ENCODE results near the gene WNT3A.

- TF ChIP-seq POLR2A (IDR thresholded peaks at IDR 0.05): no peak
- TF ChIP-seq CTCF (IDR thresholded peaks at IDR 0.05): no peak
- no peak for TF ChIP-seq EP300 (IDR thresholded peaks at IDR 0.05)
These were observed 48.0 kb upstream of the WNT3A start for GRCh38 chr1:227958617-227959324.
